HL-60 (cell line): ENCODE data around the gene TAS2R30.

Source experiments
- DNase-seq, 2 experiments: peaks; one replicate each; pipeline ENCODE4 v3.0.0-alpha.2; 2010 to 2020; ENCODE audit warnings: low read depth in 1 of 2, low spot score in 1 of 2
- H3K27ac ChIP-seq: fragments of 250-450 bp; sonication (Bioruptor Pico); replicated peaks from 2 replicates; pipeline ENCODE4 v1.5.1; 2020; ENCODE audit warnings: mild to moderate bottlenecking, moderate library complexity
- H3K27me3 ChIP-seq: fragments of 250-450 bp; sonication (Bioruptor Pico); 2 replicates; pipeline ENCODE4 v1.5.1; 2021; ENCODE audit warnings: mild to moderate bottlenecking, moderate library complexity; ENCODE audit not compliant: insufficient read depth, poor library complexity, severe bottlenecking
- H3K4me3 ChIP-seq: replicated peaks from 2 replicates; pipeline ENCODE4 v1.5.1; 2011; ENCODE audit warnings: mild to moderate bottlenecking, control low read depth, low read length; ENCODE audit not compliant: insufficient read depth
- GABPA ChIP-seq: IDR thresholded peaks from 2 replicates; pipeline ENCODE4 v1.6.1; 2012; ENCODE audit warnings: low read depth
- POLR2AphosphoS5 ChIP-seq: IDR thresholded peaks from 2 replicates; pipeline ENCODE4 v1.6.1; 2012; ENCODE audit warnings: low read depth
- REST ChIP-seq: IDR thresholded peaks from 2 replicates; pipeline ENCODE4 v1.6.1; 2012; ENCODE audit warnings: low read depth; ENCODE audit not compliant: insufficient replicate concordance
- SPI1 ChIP-seq: IDR thresholded peaks from 2 replicates; pipeline ENCODE4 v1.6.1; 2012; ENCODE audit warnings: low read depth, mild to moderate bottlenecking, borderline replicate concordance
- TF ChIP-seq, protein P1 (sequence below): IDR thresholded peaks from one replicate; pipeline ENCODE4 v1.5.1; 2011; ENCODE audit warnings: low read length, control low read depth, inconsistent platforms; ENCODE audit not compliant: insufficient read depth

Gene TAS2R30

DNA sequence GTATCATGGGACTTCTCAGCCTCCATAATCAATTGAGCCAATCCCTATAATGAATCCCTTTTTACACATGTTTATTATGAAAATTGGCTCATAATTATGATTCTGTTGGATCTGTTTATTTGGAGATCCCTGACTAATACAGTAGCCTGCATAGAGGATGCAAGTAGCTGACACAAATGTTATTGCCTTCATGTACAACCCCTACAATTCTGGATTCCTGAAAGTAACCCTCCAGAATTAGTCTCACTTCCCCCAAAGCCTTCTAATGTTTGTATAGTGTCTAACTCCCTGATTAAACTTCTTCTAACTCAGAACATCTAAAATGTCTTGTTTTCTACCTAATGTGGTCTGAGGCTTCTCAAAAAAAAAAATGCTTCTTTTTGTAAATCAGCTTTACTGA lies 29.9 kb upstream of the TAS2R30 start:
- DNase-seq = no peak
- no peaks in the 10 kb centered on the region for H3K27me3 ChIP-seq
- no peak overlapping the region for H3K4me3 ChIP-seq
- TF ChIP-seq GABPA = no peak
- TF ChIP-seq POLR2AphosphoS5 = no peak
- no peak for TF ChIP-seq REST
- TF ChIP-seq SPI1 = no peak
- TF ChIP-seq, protein P1, sequence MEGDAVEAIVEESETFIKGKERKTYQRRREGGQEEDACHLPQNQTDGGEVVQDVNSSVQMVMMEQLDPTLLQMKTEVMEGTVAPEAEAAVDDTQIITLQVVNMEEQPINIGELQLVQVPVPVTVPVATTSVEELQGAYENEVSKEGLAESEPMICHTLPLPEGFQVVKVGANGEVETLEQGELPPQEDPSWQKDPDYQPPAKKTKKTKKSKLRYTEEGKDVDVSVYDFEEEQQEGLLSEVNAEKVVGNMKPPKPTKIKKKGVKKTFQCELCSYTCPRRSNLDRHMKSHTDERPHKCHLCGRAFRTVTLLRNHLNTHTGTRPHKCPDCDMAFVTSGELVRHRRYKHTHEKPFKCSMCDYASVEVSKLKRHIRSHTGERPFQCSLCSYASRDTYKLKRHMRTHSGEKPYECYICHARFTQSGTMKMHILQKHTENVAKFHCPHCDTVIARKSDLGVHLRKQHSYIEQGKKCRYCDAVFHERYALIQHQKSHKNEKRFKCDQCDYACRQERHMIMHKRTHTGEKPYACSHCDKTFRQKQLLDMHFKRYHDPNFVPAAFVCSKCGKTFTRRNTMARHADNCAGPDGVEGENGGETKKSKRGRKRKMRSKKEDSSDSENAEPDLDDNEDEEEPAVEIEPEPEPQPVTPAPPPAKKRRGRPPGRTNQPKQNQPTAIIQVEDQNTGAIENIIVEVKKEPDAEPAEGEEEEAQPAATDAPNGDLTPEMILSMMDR = no peak
- H3K27ac ChIP-seq = no peak overlapping the region

- TF ChIP-seq, protein P1 = no peak
- no peak for TF ChIP-seq SPI1
- TF ChIP-seq GABPA = no peak
- TF ChIP-seq POLR2AphosphoS5 = no peak
- TF ChIP-seq REST = no peak
- Histone ChIP-seq H3K27me3 (no peaks in the 10 kb centered on the region), H3K4me3 (no peak overlapping the region), H3K27ac (no peak overlapping the region)
- no peak for DNase-seq
Measured at GRCh38 chr12:11162502-11162901, 28.1 kb upstream of the TAS2R30 start.

DNA sequence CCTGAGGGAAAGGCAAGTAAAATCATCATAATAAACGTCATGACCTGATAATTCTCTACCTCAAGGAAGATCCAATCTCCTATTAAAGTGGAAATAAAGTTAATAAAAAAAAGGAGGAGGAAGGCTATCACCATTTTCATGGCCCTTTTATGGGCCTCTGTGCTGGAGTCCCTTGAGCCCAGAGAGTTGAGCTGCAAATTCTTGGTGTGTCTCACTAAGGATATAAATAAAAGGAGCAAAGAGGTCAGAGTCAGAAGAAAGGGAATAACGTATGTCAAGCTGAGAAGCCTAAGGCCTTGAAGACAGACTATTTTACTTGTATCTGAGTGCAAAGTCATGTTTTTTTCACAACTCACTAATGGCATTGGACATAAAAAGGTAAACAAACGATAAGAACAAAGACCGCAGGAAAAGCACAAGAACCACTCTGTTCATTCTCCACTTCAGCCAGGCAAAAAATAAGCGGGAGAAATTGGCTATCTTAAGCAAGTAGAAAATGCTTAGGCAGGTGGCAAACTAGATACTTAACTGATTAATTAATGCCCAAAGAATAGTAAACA lies 24.5 kb upstream of the TAS2R30 start:
- no peak for DNase-seq
- H3K27ac ChIP-seq = no peak overlapping the region
- no peaks in the 10 kb centered on the region for H3K27me3 ChIP-seq
- H3K4me3 ChIP-seq = no peak overlapping the region
- no peak for TF ChIP-seq POLR2AphosphoS5
- TF ChIP-seq REST = no peak
- TF ChIP-seq SPI1 = no peak
- TF ChIP-seq, protein P1 = no peak
- TF ChIP-seq GABPA = no peak
